WTC11 (cell line): ENCODE measurements around the gene MT1H. TPM values are rescaled to one million over a fixed set of nuclear protein-coding genes. Genes with fewer than 3 reads are reported as not detected.

Experiments
- ATAC-seq: fragments of 200-7000 bp; cut with Tn5 transposase; 2 replicates; pipeline ENCODE4 v1.10.0; 2021; ENCODE audit warnings: mild to moderate bottlenecking, moderate library complexity
- CTCF ChIA-PET: fragments of 300-600 bp; sonication (Branson Sonifier 250); formaldehyde crosslinking; loops from one replicate; lab custom pipeline; 2021; ENCODE audit warnings: antibody characterized with exemption; lab: Charles Lee
- POLR2A ChIA-PET: fragments of 350-600 bp; sonication (Branson Sonifier 250); formaldehyde crosslinking; loops from one replicate; lab custom pipeline; 2021; ENCODE audit warnings: antibody characterized with exemption; lab: Charles Lee
- DNase-seq: peaks from one replicate; pipeline ENCODE4 v3.0.0; 2021; ENCODE audit warnings: low spot score
- H3K27ac Mint-ChIP-seq: 2 replicates; pipeline ENCODE4 v1.8.0; 2021; ENCODE audit warnings: mixed read lengths
- H3K27me3 Mint-ChIP-seq: 2 replicates; pipeline ENCODE4 v1.8.0; 2021; ENCODE audit warnings: low read depth, mild to moderate bottlenecking, moderate library complexity, mixed read lengths
- H3K36me3 Mint-ChIP-seq: 2 replicates; pipeline ENCODE4 v1.8.0; 2021; ENCODE audit warnings: mixed read lengths
- H3K4me1 Mint-ChIP-seq: 2 replicates; pipeline ENCODE4 v1.8.0; 2022; ENCODE audit warnings: mixed read lengths
- H3K4me3 Mint-ChIP-seq: 2 replicates; pipeline ENCODE4 v1.8.0; 2021; ENCODE audit warnings: mild to moderate bottlenecking, moderate library complexity, mixed read lengths
- H3K9me3 Mint-ChIP-seq: 2 replicates; pipeline ENCODE4 v1.8.0; 2021; ENCODE audit warnings: mixed read lengths
- FOXP1 ChIP-seq: sonication (generic); formaldehyde crosslinking; IDR thresholded peaks from 2 replicates; pipeline ENCODE4 v1.8.0; 2022; ENCODE audit warnings: missing genetic modification reagents, mild to moderate bottlenecking, moderate library complexity, borderline replicate concordance
- MLX ChIP-seq: sonication (generic); formaldehyde crosslinking; IDR thresholded peaks from 2 replicates; pipeline ENCODE4 v1.8.1; 2023; ENCODE audit warnings: mild to moderate bottlenecking, missing genetic modification reagents, moderate library complexity
- NR1H2 ChIP-seq: sonication (generic); formaldehyde crosslinking; IDR thresholded peaks from 2 replicates; pipeline ENCODE4 v1.9.0; 2021; ENCODE audit warnings: mild to moderate bottlenecking, moderate library complexity, missing genetic modification reagents
- SMAD4 ChIP-seq: sonication (generic); formaldehyde crosslinking; IDR thresholded peaks from 2 replicates; pipeline ENCODE4 v1.8.0; 2022; ENCODE audit warnings: mild to moderate bottlenecking, missing genetic modification reagents
- SP1 ChIP-seq: sonication (generic); formaldehyde crosslinking; conservative IDR thresholded peaks from 2 replicates; pipeline ENCODE4 v1.8.1; 2022; ENCODE audit warnings: missing genetic modification reagents
- STAT6 ChIP-seq: sonication (generic); formaldehyde crosslinking; conservative IDR thresholded peaks from 2 replicates; pipeline ENCODE4 v1.8.1; 2023; ENCODE audit warnings: mild to moderate bottlenecking, low read depth, missing genetic modification reagents, moderate library complexity
- ZNF219 ChIP-seq: sonication (generic); formaldehyde crosslinking; IDR thresholded peaks from 2 replicates; pipeline ENCODE4 v1.8.0; 2023; ENCODE audit warnings: missing genetic modification reagents, mild to moderate bottlenecking, borderline replicate concordance
- ZNF232 ChIP-seq: sonication (generic); formaldehyde crosslinking; IDR thresholded peaks from 2 replicates; pipeline ENCODE4 v1.8.0; 2022; ENCODE audit warnings: mild to moderate bottlenecking, missing genetic modification reagents
- ZNF416 ChIP-seq: fragments of 250-450 bp; sonication (Bioruptor Pico); IDR thresholded peaks from 2 replicates; pipeline ENCODE4 v1.9.0; 2021; ENCODE audit warnings: mild to moderate bottlenecking, inconsistent platforms
- ZNF671 ChIP-seq: fragments of 250-450 bp; sonication (Bioruptor Pico); IDR thresholded peaks from 2 replicates; pipeline ENCODE4 v1.8.0; 2021; ENCODE audit warnings: mild to moderate bottlenecking
- total RNA-seq: library from RNA; stranded (reverse); gene quantifications from 3 replicates; pipeline ENCODE4 v1.2.3, GENCODE V29; 2021
- TF ChIP-seq, protein P1 (sequence below): sonication (generic); formaldehyde crosslinking; IDR thresholded peaks from 2 replicates; pipeline ENCODE4 v1.8.0; 2022; ENCODE audit warnings: mild to moderate bottlenecking, missing genetic modification reagents
- TF ChIP-seq, protein P2 (sequence below): sonication (generic); formaldehyde crosslinking; IDR thresholded peaks from 2 replicates; pipeline ENCODE4 v1.8.1; 2023; ENCODE audit warnings: mild to moderate bottlenecking, missing genetic modification reagents, borderline replicate concordance
- TF ChIP-seq, protein P3 (sequence below): sonication (generic); formaldehyde crosslinking; IDR thresholded peaks from 2 replicates; pipeline ENCODE4 v1.8.1; 2023; ENCODE audit warnings: mild to moderate bottlenecking, missing genetic modification reagents, moderate library complexity
- TF ChIP-seq, protein P4 (sequence below): fragments of 250-450 bp; sonication (Bioruptor Pico); IDR thresholded peaks from 2 replicates; pipeline ENCODE4 v1.9.0; 2021; ENCODE audit warnings: mild to moderate bottlenecking, borderline replicate concordance

Gene MT1H
- total RNA-seq, 1 experiment from 2014 or later, result 122 TPM

DNA sequence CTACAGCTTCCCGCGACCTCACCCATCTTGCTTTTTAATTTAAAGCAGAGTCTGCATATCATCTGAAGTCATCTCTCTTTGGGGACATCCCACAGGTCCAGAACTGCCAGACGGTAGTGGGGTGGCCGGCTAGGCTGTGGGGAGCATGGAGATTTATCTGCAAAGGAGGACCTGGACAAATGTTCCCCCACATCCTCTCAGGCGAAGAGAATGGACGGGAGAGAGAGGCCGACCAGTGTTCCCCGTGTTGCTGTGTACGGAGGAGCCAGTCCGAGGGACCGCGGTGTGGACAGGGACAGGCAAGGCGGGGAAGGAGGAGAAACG is 37.8 kb upstream of the MT1H start:
- H3K27me3 Mint-ChIP-seq, result peaks cover 100% of the 10 kb centered on the region
- DNase-seq (no peak), ATAC-seq (no peak)
- H3K27ac Mint-ChIP-seq, result no peak overlapping the region
- TF ChIP-seq FOXP1 (no peak), NR1H2 (CRISPR knock-in tag) (no peak), ZNF671 (CRISPR knock-in tag) (no peak), STAT6 (CRISPR knock-in tag) (no peak)
- TF ChIP-seq, protein P1, sequence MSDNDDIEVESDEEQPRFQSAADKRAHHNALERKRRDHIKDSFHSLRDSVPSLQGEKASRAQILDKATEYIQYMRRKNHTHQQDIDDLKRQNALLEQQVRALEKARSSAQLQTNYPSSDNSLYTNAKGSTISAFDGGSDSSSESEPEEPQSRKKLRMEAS (CRISPR knock-in tag), result no peak
- H3K36me3 Mint-ChIP-seq, result peaks cover 6% of the 10 kb centered on the region; the same call in 1 of the 2 replicates
- POLR2A ChIA-PET, result interaction anchor here (0.5 kb wide), 1 partner anchor 16 kb away, joined by 3 read pairs; no protein-coding TSS in a partner anchor
- peaks cover 31% of the 10 kb centered on the region for H3K4me1 Mint-ChIP-seq
- H3K9me3 Mint-ChIP-seq, result no peaks in the 10 kb centered on the region
- H3K4me3 Mint-ChIP-seq, result peak overlapping the region; percentile 72
- CTCF ChIA-PET, result interaction anchor here (1.0 kb wide), 2 partner anchors 14 to 31 kb away, joined by 3 read pairs; no protein-coding TSS in a partner anchor

DNA sequence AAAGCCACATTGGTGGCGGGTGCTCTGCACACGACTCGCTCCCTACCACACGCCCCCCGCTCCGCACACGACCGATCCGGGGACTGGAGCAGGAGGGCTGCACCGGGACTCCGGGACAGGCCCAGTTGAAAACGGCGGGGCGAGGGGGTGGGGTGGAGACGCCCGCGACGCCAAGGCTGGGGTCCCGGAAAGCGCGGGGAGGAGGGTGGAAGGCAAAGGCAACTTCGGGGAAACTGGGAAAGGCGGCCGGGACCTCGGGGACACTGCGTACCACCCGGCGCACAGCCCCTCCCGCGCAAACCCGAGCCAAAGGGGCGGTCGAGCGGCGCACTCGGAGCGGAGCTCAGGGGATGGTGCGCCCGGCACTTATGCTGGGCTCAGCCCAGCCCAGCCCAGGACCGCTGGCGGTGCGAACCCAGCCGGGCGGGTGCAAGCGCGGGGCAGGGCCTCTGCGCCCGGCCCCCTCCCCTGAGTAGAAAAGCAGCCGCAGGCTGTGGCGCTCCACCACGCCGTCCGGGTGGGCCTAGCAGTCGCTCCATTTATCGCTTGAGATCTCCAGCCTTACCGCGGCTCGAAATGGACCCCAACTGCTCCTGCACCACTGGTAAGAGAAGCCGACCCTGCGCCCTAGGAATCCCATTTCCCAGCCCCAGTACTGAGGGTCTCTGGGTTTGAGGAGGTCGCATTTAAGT is 37.3 kb upstream of the MT1H start, which contains the start of gene MT1M:
TSS of gene MT1M (plus strand) at position 504 of the 692 bp plus-strand sequence. CDS start at position 577, 73 bp downstream.
- DNase-seq, result peak; percentile 63
- Mint-ChIP-seq H3K36me3 (peaks cover 6% of the 10 kb centered on the region; the same call in 1 of the 2 replicates), H3K9me3 (no peaks in the 10 kb centered on the region), H3K4me1 (peaks cover 26% of the 10 kb centered on the region), H3K4me3 (peak within 1 kb of the TSS; percentile 72), H3K27ac (no peak within 1 kb of the TSS), H3K27me3 (peaks cover 100% of the 10 kb centered on the region)
- peak; percentile 61 for ATAC-seq
- POLR2A ChIA-PET, result interaction anchor here (0.5 to 0.6 kb wide), 2 partner anchors 16 to 24 kb away, joined by 3 to 4 read pairs; partner anchors contain the start of gene MT2A
- CTCF ChIA-PET, result interaction anchor here (1.0 kb wide), 1 partner anchor 15 kb away, joined by 3 read pairs; no protein-coding TSS in a partner anchor
- TF ChIP-seq SMAD4 (CRISPR knock-in tag) (no peak), ZNF416 (CRISPR knock-in tag) (peak; percentile 86; the same call in 1 of the 2 replicates)
- TF ChIP-seq, protein P1 (CRISPR knock-in tag), result 0 out of 2 replicates have a peak, but pooled peaks have one; percentile 23

DNA sequence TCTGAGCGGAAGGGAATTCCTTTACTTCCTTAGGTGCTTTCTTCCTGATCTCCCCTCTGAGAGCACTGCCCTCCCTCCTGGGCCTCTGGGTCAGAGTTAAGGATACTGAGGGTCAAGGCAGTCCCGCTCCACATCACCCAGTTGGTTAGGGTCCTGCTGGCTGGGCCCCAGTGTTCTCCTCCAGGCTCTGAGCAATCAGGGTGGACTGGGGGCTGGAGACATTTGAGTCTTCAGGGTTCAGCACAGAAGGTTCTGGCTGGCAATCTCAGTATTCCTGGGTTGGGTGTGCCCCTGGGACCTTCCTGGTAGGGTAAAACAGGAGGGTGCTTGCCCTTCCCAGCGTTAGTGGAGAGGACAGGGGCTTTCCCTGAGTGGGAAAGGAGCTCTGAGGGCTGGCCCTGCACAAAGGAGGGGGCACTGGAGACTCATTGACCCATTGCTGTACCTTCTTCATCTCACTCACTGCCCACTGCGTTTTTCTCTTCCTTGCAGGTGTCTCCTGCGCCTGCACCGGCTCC is 36.7 kb upstream of the MT1H start:
- H3K27ac Mint-ChIP-seq, result no peak overlapping the region
- peaks cover 100% of the 10 kb centered on the region for H3K27me3 Mint-ChIP-seq
- no peaks in the 10 kb centered on the region for H3K9me3 Mint-ChIP-seq
- peaks cover 28% of the 10 kb centered on the region for H3K4me1 Mint-ChIP-seq
- DNase-seq (no peak), ATAC-seq (peak; percentile 4)
- ChIA-PET CTCF (interaction anchor here (0.8 to 1.0 kb wide), 2 partner anchors 15 to 29 kb away, joined by 3 read pairs; no protein-coding TSS in a partner anchor), POLR2A (interaction anchor here (0.6 kb wide), 2 partner anchors 9 to 25 kb away, joined by 3 to 4 read pairs; partner anchors contain the start of gene MT2A)
- H3K4me3 Mint-ChIP-seq, result peak overlapping the region; percentile 72
- peaks cover 6% of the 10 kb centered on the region; the same call in 1 of the 2 replicates for H3K36me3 Mint-ChIP-seq
- TF ChIP-seq ZNF232 (CRISPR knock-in tag) (no peak), MLX (CRISPR knock-in tag) (no peak), ZNF219 (CRISPR knock-in tag) (no peak), SP1 (CRISPR knock-in tag) (no peak)
- TF ChIP-seq, protein P2, sequence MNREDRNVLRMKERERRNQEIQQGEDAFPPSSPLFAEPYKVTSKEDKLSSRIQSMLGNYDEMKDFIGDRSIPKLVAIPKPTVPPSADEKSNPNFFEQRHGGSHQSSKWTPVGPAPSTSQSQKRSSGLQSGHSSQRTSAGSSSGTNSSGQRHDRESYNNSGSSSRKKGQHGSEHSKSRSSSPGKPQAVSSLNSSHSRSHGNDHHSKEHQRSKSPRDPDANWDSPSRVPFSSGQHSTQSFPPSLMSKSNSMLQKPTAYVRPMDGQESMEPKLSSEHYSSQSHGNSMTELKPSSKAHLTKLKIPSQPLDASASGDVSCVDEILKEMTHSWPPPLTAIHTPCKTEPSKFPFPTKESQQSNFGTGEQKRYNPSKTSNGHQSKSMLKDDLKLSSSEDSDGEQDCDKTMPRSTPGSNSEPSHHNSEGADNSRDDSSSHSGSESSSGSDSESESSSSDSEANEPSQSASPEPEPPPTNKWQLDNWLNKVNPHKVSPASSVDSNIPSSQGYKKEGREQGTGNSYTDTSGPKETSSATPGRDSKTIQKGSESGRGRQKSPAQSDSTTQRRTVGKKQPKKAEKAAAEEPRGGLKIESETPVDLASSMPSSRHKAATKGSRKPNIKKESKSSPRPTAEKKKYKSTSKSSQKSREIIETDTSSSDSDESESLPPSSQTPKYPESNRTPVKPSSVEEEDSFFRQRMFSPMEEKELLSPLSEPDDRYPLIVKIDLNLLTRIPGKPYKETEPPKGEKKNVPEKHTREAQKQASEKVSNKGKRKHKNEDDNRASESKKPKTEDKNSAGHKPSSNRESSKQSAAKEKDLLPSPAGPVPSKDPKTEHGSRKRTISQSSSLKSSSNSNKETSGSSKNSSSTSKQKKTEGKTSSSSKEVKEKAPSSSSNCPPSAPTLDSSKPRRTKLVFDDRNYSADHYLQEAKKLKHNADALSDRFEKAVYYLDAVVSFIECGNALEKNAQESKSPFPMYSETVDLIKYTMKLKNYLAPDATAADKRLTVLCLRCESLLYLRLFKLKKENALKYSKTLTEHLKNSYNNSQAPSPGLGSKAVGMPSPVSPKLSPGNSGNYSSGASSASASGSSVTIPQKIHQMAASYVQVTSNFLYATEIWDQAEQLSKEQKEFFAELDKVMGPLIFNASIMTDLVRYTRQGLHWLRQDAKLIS (CRISPR knock-in tag), result no peak
- TF ChIP-seq, protein P3, sequence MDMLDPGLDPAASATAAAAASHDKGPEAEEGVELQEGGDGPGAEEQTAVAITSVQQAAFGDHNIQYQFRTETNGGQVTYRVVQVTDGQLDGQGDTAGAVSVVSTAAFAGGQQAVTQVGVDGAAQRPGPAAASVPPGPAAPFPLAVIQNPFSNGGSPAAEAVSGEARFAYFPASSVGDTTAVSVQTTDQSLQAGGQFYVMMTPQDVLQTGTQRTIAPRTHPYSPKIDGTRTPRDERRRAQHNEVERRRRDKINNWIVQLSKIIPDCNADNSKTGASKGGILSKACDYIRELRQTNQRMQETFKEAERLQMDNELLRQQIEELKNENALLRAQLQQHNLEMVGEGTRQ (CRISPR knock-in tag), result no peak
- TF ChIP-seq, protein P4, sequence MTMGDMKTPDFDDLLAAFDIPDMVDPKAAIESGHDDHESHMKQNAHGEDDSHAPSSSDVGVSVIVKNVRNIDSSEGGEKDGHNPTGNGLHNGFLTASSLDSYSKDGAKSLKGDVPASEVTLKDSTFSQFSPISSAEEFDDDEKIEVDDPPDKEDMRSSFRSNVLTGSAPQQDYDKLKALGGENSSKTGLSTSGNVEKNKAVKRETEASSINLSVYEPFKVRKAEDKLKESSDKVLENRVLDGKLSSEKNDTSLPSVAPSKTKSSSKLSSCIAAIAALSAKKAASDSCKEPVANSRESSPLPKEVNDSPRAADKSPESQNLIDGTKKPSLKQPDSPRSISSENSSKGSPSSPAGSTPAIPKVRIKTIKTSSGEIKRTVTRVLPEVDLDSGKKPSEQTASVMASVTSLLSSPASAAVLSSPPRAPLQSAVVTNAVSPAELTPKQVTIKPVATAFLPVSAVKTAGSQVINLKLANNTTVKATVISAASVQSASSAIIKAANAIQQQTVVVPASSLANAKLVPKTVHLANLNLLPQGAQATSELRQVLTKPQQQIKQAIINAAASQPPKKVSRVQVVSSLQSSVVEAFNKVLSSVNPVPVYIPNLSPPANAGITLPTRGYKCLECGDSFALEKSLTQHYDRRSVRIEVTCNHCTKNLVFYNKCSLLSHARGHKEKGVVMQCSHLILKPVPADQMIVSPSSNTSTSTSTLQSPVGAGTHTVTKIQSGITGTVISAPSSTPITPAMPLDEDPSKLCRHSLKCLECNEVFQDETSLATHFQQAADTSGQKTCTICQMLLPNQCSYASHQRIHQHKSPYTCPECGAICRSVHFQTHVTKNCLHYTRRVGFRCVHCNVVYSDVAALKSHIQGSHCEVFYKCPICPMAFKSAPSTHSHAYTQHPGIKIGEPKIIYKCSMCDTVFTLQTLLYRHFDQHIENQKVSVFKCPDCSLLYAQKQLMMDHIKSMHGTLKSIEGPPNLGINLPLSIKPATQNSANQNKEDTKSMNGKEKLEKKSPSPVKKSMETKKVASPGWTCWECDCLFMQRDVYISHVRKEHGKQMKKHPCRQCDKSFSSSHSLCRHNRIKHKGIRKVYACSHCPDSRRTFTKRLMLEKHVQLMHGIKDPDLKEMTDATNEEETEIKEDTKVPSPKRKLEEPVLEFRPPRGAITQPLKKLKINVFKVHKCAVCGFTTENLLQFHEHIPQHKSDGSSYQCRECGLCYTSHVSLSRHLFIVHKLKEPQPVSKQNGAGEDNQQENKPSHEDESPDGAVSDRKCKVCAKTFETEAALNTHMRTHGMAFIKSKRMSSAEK, result no peak
